ENCODE measurements around the gene CLDND2.

CLDND2 gene

GRCh38 chr19:51342631-51343569, 25.9 kb downstream of the CLDND2 start:
- peaks cover 13% of the 10 kb centered on the region for H3K27me3 ChIP-seq
- H3K4me1 ChIP-seq = peaks cover 36% of the 10 kb centered on the region
- H3K4me2 ChIP-seq = peak overlapping the region; percentile 9; the same call in 1 of the 2 replicates
- H3K4me3 ChIP-seq = no peak overlapping the region
- H3K9me3 ChIP-seq = no peaks in the 10 kb centered on the region
- H3K27ac ChIP-seq = no peak overlapping the region
- no peaks in the 10 kb centered on the region for H4K20me1 ChIP-seq
- no peak overlapping the region for H3K9ac ChIP-seq
- TF ChIP-seq Cebpa-rat (IDR thresholded peaks at IDR 0.05) = no peak
- H3K36me3 ChIP-seq = peaks cover 33% of the 10 kb centered on the region

- TF ChIP-seq Cebpa-rat (IDR thresholded peaks at IDR 0.05) = no peak
- peak within 1 kb of the TSS; percentile 98 for H3K4me2 ChIP-seq
- H3K27me3 ChIP-seq = peaks cover 13% of the 10 kb centered on the region
- no peaks in the 10 kb centered on the region for H4K20me1 ChIP-seq
- H3K4me3 ChIP-seq = no peak within 1 kb of the TSS
- peaks cover 37% of the 10 kb centered on the region for H3K4me1 ChIP-seq
- H3K9ac ChIP-seq = no peak within 1 kb of the TSS
- H3K9me3 ChIP-seq = no peaks in the 10 kb centered on the region
- H3K36me3 ChIP-seq = peaks cover 26% of the 10 kb centered on the region
- no peak within 1 kb of the TSS for H3K27ac ChIP-seq
Observed at GRCh38 chr19:51341976-51342580, 26.7 kb downstream of the CLDND2 start, which contains the start of gene VSIG10L. TSS of gene VSIG10L (minus strand) at chr19:51342139. CDS start at chr19:51342124, 15 bp downstream.

- Histone ChIP-seq H4K20me1 (no peaks in the 10 kb centered on the region), H3K9ac (no peak overlapping the region), H3K4me3 (0 out of 2 replicates have a peak overlapping the region, but pooled peaks have one; percentile 71), H3K27me3 (peaks cover 13% of the 10 kb centered on the region), H3K36me3 (peaks cover 15% of the 10 kb centered on the region), H3K4me1 (peaks cover 37% of the 10 kb centered on the region), H3K27ac (no peak overlapping the region), H3K9me3 (no peaks in the 10 kb centered on the region), H3K4me2 (peak overlapping the region; percentile 98)
- TF ChIP-seq Cebpa-rat (IDR thresholded peaks at IDR 0.05) = no peak
Observed at GRCh38 chr19:51341066-51341465, 27.7 kb downstream of the CLDND2 start.

GRCh38 chr19:51339687-51340656, 28.8 kb downstream of the CLDND2 start:
- Histone ChIP-seq H4K20me1 (no peaks in the 10 kb centered on the region), H3K4me1 (peaks cover 36% of the 10 kb centered on the region), H3K36me3 (peaks cover 5% of the 10 kb centered on the region), H3K9me3 (no peaks in the 10 kb centered on the region), H3K4me2 (peak overlapping the region; percentile 98), H3K9ac (peak overlapping the region; percentile 70), H3K27me3 (peaks cover 13% of the 10 kb centered on the region), H3K4me3 (peak overlapping the region; percentile 71), H3K27ac (peak overlapping the region; percentile 68)
- TF ChIP-seq Cebpa-rat (IDR thresholded peaks at IDR 0.05) = no peak

- Histone ChIP-seq H3K4me3 (peak overlapping the region; percentile 71), H3K27ac (no peak overlapping the region; the same call in 1 of the 2 replicates), H3K9ac (peak overlapping the region; percentile 65), H3K36me3 (no peaks in the 10 kb centered on the region), H3K4me1 (peaks cover 30% of the 10 kb centered on the region), H3K27me3 (peaks cover 13% of the 10 kb centered on the region), H4K20me1 (no peaks in the 10 kb centered on the region), H3K9me3 (no peaks in the 10 kb centered on the region), H3K4me2 (peak overlapping the region; percentile 98)
- no peak for TF ChIP-seq Cebpa-rat (IDR thresholded peaks at IDR 0.05)
Observed at GRCh38 chr19:51339313-51339686, 29.5 kb downstream of the CLDND2 start.

- H3K9ac ChIP-seq = peak overlapping the region; percentile 65
Observed at GRCh38 chr19:51338563-51339312, 30.1 kb downstream of the CLDND2 start.

GRCh38 chr19:51337861-51338562, 30.8 kb downstream of the CLDND2 start:
- Histone ChIP-seq H3K9me3 (no peaks in the 10 kb centered on the region), H3K4me2 (peak overlapping the region; percentile 98), H3K27me3 (peaks cover 13% of the 10 kb centered on the region), H3K27ac (peak overlapping the region; percentile 36), H3K36me3 (no peaks in the 10 kb centered on the region), H3K4me3 (peak overlapping the region; percentile 71), H4K20me1 (no peaks in the 10 kb centered on the region), H3K4me1 (peaks cover 22% of the 10 kb centered on the region), H3K9ac (peak overlapping the region; percentile 65)
- TF ChIP-seq Cebpa-rat (IDR thresholded peaks at IDR 0.05) = no peak

More at GRCh38 chr19:51338563-51339312, 30.1 kb downstream of the CLDND2 start:
- Histone ChIP-seq H3K4me3 (peak overlapping the region; percentile 71), H3K4me2 (peak overlapping the region; percentile 98), H3K27me3 (peaks cover 13% of the 10 kb centered on the region), H3K27ac (peak overlapping the region; percentile 36), H3K4me1 (peaks cover 24% of the 10 kb centered on the region), H3K36me3 (no peaks in the 10 kb centered on the region), H4K20me1 (no peaks in the 10 kb centered on the region), H3K9me3 (no peaks in the 10 kb centered on the region)
- TF ChIP-seq Cebpa-rat (IDR thresholded peaks at IDR 0.05) = no peak

- no peak overlapping the region for H3K4me3 ChIP-seq
- H3K4me2 ChIP-seq = no peak overlapping the region
- no peak for TF ChIP-seq Cebpa-rat (IDR thresholded peaks at IDR 0.05)
- H4K20me1 ChIP-seq = no peaks in the 10 kb centered on the region
- H3K4me1 ChIP-seq = peaks cover 15% of the 10 kb centered on the region
- no peaks in the 10 kb centered on the region for H3K9me3 ChIP-seq
- no peak overlapping the region for H3K27ac ChIP-seq
- no peaks in the 10 kb centered on the region for H3K36me3 ChIP-seq
- peaks cover 13% of the 10 kb centered on the region for H3K27me3 ChIP-seq
- no peak overlapping the region for H3K9ac ChIP-seq
Observed at GRCh38 chr19:51337141-51337860, 31.5 kb downstream of the CLDND2 start.

Measured in BLaER1 (cell line).